Left hindlimb (tissue), 1 donor: ENCODE measurements around the gene CCDC136.

Experiments
- DNase-seq: peaks from one replicate; pipeline ENCODE4 v3.0.0-alpha.2; 2018

Gene CCDC136

DNA sequence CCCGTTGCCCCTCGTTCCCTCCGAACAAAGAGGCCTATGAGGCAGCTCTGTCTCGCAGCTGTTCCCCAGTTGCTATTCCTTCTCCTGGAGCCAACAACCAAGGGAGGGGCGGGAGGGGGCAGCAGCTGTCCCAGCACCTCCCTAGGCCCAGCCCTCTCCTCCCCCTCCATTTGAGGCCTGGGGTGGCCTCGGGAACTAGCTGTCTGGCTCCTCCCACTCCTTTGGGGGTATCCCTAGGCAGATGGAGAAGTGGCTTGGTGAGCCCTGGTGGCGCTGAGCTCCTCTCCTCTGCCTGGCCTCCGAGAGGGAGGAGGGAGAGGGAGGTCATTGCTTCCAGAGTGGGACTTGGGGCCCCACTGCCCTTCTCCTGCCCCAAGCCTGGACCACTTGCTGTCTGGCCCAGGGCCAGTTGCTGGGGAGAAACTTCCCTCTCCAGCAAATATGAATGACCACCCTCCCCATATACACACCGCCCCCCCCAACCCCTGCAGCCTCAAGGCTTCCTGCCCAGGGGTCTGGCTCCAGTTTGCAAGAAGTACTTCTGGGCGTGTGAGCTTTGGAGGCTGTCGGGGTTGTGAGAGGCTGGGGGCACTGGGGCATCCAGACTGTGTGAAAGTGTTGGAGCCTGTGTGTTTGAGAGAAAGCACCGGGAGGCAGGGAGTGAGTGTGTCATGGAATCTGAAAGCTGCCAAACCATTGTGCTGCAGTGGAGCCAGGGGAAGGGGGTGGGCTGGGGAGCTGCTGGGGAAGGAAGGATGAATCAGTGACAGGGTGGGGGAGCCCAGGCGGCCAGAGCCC, 41.6 kb downstream of the CCDC136 start:
- DNase-seq = peak; percentile 94

DNA sequence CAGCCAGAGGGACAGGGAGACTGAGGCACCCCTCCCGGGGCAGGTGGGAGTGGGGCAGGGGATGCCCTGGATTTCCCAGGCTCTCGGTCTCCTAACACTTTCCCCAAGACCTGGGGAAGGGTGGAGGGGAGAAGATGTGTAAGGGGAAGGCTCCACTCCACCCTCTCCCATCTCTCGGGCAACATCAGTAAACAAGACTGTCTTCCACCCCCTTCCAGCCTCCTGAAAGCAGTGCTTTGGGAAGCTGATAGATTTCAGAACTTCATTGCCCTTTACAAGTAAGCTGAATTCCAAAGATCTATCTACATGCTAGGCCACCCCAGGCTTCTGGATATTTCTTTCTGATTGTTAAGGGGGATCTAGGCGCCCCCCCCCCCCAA, 42.2 kb downstream of the CCDC136 start:
- no peak for DNase-seq

DNA sequence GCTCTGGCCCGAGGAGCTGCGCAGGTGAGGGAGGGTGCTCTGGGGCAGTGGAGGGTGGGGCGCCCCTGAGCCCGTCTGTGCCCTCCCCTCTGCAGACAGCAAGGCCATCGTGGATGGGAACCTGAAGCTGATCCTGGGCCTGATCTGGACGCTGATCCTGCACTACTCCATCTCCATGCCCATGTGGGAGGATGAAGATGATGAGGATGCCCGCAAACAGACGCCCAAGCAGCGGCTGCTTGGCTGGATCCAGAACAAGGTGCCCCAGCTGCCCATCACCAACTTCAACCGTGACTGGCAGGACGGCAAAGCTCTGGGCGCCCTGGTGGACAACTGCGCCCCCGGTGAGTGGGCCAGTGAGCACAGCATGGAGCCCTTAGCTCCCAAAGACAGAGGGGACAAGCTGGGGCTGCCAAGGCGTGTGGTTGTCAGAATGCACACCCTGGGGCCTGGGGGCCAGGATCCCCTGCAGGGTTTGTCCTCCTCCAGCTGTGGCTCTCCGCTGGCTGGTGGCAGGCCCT, 43.5 kb downstream of the CCDC136 start:
- no peak for DNase-seq

DNA sequence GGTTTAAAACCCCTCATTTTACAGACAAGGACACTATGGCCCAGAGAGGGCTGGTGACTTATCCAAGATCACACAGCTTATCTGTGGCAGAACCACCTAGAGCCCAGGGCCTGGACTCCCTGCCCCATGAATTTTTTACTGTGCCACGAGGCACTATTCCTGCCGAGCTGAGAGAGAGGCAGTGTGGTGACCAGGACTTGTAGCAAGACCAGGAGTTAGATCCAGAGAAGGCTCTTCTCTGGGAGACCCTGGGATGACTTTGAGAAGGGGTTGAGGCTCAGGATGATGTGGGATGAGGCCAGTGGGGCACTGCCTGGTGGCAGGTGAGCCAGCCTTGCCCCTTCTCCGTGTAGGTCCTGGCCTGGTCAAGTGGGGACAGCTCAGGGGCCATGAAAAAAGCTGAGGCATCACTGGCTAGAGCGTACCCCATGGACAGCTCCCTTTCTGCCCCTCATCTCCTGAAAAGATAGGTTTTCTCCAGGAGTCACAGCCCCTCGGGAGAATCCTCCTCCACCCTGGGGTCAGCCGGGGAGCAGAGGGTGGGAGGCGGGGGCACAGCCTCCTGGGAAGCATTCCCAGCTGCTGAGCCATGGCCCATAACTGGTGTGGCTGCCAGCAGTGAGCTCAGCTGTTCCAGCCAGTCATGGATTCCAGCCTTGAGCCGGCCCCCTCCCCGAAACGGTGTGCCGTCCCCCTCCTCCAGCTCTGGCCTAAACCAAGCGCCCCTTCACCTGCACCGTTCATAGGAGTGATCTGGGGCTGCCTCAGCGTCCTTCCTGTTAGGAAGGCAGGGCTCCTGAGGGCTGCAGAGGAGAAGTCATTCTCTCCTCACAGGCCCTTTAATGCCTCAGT, 44.2 kb downstream of the CCDC136 start:
- DNase-seq = peak; percentile 73

DNA sequence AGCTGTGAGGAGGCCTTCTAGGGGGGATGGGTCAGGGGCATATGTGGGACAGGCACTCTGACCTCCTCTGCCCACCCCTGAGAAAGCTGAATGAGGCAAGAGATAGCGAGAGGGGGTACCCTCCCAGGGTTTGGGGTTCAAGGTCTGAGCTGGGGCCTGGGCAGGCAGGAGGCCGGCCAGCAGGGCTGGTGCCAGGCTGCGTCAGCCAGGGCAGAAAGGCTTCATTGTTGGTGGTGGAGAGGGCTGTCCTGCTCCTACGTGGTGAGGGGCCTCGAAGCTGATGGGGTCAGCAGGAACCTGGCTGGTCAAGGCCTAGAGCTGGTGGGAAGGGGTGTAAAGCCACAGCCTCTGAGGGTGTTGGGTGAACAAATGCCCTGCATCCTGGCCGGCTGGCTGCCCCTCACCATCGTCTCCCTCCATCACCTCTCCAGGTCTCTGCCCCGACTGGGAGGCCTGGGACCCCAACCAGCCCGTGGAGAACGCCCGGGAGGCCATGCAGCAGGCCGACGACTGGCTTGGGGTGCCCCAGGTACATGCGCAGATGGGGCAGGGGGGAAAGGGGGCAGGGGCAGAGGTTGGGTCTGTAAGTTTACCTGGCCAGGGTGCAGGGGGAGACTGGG, 45.1 kb downstream of the CCDC136 start:
- no peak for DNase-seq

DNA sequence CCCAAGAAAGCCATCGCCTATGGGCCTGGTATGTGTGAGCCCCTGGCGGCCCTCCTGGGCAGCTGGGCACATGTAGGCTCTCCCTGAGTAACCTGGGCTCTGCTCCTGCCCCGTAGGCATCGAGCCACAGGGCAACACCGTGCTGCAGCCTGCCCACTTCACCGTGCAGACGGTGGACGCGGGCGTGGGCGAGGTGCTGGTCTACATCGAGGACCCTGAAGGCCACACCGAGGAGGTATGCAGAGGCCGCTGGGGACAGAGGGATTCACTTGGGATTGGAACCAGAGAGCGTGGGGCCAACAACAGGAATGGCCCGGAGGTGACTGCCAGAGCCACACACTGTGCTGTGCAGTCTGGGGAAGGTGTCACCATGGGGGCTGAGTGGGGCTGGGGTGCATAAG, 45.8 kb downstream of the CCDC136 start:
- DNase-seq = no peak

DNA sequence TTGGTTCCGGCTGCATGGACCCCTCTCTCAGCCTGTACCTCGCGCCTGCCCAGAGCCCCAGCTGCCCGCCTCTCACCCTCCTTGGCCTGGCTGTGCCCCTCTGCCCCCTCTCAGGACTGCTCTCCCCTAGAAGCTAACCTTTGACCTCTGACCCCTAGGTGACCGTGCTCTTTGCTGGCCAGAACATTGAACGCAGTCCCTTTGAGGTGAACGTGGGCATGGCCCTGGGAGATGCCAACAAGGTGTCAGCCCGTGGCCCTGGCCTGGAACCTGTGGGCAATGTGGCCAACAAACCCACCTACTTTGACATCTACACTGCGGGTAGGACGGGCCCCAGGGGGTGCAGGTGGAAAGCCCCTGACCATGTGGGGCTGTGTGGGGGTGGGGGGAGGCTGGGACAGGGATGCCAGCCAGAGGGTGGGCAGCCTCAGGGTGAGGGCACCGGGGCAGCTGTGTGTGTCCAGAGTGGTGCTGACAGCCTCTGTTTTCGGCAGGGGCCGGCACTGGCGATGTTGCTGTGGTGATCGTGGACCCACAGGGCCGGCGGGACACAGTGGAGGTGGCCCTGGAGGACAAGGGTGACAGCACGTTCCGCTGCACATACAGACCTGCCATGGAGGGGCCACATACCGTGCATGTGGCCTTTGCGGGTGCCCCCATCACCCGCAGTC, 46.5 kb downstream of the CCDC136 start:
- DNase-seq = no peak

DNA sequence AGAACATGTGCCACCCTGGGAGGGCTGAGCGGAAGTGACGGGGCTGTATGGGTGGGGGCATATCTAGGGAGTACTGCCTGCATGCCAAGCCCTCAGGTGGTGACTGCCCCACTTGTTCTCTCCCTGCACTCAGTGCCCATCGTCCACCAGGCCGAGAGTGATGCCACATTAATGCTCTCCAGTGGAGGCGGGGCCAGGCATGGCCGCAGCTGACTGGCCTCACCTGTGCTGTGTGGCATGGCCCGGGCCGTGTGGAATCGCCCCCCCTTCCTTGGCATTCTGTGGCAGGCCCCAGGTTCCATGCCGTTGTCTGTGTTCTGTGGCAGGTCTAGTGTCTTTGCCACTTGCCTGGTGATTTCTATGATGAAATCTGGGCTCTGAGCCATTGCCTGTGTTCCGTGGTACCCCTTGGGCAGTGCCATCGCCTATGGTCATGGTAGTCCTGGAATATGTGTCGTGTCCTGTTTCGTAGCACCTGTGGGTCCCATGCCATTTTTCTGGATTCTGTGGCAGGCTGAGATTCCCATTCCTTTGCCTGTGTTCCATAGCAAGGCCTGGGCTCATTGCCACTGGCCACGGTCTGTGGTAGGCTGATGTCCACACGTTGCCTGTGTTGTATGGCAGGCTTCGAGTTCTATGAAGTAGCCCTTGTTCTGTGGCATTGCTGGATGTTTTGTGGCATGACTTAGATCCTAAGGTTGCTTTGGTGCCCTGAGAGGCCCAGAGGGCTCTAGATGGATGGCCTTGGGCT, 47.4 kb downstream of the CCDC136 start:
- no peak for DNase-seq

DNA sequence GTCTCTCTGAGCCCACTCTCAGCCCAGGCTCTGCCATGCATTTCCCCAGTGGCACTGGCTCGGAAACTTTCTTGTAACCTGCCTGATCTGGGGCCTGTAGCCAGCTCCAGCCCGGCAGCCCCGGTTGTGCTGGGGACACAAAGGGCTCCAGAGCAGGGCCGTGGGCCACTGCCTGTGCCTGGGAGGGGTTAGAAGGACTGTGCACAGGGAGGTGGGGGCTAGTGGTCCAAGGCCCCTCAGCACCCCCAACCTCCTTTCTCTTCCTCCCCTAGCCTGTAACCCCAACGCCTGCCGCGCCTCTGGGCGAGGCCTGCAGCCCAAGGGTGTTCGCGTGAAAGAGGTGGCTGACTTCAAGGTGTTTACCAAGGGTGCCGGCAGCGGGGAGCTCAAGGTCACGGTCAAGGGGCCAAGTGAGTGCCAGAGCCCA, 48.0 kb downstream of the CCDC136 start:
- no peak for DNase-seq

DNA sequence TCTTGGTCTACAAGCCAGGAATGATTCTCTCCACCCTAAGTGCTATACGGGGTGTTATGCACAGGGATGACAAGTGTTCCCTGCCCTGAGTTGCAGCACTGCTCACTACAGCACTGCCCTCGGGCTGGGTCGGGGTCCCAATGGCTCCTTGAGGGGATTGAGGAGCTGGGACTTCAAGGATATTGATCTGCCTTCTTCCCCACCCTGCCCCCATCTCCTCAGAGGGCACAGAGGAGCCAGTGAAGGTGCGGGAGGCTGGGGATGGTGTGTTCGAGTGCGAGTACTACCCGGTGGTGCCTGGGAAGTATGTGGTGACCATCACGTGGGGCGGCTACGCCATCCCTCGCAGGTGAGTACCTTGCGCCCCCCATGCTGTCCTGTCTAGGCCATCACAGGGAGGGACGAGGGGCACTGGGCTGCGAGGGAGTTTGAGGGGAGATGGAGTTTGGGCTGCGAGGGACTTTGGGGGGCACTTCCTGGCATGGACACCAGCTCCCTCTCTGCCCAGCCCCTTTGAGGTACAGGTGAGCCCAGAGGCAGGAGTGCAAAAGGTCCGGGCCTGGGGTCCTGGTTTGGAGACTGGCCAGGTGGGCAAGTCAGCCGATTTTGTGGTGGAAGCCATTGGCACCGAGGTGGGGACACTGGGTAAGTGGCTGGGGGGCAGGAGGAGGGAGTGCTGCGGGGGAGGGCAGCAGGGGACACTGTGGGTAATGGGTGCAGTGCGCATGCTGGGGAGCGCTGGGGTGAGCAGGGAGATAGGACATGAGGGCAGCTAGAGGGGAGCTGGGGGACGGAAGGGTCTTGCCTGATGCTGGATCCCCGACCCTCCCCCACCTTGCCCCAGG, 48.8 kb downstream of the CCDC136 start:
- no peak for DNase-seq

DNA sequence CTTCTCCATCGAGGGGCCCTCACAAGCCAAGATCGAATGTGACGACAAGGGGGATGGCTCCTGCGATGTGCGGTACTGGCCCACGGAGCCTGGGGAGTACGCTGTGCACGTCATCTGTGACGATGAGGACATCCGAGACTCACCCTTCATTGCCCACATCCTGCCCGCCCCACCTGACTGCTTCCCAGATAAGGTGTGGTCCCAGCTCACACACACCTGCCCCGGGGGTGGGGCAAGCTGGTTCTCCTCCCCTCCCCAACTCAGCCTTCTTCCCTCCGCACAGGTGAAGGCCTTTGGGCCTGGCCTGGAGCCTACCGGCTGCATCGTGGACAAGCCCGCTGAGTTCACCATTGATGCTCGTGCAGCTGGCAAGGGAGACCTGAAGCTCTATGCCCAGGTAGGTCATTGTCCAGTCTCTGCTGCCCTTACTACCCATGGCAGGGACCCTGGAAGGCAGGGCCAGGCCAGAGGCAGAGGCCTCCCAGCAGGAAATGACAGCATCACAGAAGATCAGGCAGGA, 49.5 kb downstream of the CCDC136 start:
- no peak for DNase-seq

DNA sequence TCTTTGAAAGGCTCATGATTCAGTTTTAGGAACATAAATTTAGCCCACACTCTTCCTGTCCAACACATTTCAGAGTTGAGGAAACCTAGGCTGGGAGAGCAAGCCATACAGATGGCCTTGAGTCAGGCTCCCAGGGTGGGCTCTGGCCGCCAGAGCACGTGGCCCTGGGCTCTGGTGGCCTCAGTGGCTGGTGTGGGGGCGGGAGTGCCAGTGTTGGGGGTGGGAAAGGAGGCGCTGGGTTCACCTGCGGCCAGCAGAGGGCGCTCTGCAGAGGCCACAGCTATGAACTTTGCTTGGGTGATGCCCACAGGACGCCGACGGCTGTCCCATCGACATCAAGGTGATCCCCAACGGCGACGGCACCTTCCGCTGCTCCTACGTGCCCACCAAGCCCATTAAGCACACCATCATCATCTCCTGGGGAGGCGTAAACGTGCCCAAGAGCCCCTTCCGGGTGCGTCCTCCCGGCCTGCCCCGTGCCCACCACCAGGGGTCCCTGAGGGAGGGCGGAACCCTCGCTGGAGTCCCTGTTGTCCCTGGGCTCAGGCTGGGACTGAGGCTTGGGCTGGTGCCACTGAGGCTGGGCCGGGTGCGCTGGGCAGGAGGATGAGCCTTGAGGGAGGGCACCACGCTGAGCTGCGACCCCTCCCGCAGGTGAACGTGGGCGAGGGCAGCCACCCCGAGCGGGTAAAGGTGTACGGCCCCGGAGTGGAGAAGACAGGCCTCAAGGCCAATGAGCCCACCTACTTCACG, 50.3 kb downstream of the CCDC136 start:
- DNase-seq = no peak

DNA sequence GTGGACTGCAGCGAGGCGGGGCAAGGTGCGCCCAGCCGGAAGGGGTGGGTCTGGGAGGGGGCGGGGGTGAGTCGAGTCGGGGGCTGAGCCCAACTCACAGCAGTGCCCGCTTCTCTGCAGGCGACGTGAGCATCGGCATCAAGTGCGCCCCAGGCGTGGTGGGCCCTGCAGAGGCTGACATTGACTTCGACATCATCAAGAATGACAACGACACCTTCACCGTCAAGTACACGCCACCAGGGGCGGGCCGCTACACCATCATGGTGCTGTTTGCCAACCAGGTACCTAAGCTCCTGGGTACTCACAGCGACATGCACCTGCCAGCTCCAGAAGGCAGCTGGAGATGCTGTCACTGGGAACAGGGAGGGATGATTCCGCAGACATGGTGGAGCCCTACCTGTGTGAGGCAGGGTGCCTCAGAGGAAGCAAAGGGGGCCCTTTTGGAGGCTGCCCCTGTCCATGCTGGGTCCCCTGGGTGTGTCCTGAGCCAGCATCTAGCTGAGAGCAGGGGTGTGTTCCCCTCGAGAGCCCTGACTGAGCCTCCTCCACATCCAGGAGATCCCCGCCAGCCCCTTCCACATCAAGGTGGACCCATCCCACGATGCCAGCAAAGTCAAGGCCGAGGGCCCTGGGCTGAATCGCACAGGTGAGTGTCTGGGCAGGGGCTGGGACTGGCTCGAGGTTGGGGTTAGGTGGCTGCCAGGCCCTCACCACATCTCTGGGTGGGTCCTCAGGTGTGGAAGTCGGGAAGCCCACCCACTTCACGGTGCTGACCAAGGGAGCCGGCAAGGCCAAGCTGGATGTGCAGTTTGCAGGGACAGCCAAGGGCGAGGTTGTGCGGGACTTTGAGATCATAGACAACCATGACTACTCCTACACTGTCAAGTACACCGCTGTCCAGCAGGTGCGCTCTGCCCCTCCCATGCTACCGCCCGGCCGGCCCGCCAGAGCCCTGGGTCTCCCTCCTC, 51.2 kb downstream of the CCDC136 start:
- no peak for DNase-seq

DNA sequence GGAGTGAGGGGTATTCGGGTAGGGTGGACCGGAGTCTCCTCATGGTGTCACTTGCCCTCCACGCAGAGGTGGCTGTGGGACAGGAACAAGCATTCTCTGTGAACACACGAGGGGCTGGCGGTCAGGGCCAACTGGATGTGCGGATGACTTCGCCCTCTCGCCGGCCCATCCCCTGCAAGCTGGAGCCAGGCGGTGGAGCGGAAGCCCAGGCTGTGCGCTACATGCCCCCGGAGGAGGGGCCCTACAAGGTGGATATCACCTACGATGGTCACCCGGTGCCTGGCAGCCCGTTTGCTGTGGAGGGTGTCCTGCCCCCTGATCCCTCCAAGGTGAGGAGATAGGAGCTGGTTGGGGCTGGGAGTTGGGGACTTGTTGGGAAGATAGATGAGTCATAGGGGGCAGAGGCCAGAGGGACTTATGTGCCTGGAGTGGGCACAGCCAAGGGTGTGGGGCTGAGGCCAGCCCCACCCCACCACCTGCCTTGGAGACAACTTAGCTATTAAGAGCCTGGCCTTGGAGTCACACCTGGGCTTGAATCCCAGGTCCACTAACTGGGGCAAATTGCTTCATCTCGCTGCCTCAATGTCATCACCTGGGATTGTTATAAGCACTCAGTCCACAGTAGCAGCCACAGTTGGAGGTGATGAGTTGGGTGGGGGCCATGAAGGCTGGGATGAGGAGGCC, 52.3 kb downstream of the CCDC136 start:
- DNase-seq = no peak

DNA sequence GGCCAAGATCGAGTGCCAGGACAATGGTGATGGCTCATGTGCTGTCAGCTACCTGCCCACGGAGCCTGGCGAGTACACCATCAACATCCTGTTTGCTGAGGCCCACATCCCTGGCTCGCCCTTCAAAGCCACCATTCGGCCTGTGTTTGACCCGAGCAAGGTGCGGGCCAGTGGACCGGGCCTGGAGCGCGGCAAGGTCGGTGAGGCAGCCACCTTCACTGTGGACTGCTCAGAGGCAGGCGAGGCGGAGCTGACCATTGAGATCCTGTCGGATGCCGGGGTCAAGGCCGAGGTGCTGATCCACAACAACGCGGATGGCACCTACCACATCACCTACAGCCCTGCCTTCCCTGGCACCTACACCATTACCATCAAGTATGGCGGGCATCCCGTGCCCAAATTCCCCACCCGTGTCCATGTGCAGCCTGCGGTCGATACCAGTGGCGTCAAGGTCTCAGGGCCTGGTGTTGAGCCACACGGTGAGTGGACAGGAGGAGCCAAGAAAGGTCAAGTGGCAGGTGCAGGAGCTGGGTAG, 53.1 kb downstream of the CCDC136 start:
- no peak for DNase-seq

DNA sequence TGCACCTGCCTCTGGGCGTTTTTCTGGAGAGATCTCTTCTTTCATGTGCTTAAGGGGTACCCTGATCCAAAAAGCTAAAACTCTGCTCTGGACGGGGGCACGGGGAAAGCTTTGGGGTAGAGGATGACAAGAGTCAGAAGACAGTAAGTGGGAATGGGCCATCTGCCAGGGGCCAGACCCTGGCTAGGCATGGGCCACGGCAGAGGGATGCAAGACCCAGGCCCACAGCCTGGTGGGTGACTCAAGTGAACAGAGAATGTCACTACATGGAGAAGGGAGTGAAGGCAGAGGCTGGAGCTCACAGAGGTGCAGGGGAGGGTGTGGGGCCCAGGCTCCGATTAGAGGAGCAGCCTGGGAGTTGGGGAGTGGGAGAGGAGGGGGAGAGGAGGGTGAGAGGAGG, 53.7 kb downstream of the CCDC136 start:
- DNase-seq = no peak

DNA sequence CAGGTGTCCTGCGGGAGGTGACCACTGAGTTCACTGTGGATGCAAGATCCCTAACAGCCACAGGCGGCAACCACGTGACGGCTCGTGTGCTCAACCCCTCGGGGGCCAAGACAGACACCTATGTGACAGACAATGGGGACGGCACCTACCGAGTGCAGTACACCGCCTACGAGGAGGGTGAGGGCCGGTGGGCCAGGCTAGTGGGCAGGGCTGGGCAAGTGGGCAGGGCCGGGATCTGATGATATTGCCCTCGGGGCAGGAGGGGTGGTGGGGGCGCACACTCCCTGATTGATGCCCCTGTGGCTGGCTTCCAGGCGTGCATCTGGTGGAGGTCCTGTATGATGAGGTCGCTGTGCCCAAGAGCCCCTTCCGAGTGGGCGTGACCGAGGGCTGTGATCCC, 54.2 kb downstream of the CCDC136 start:
- DNase-seq = no peak
